ENCODE results near the gene PCNX1.
"Not testable (repeated sequence)": the region's sequence is repeated elsewhere in the genome, so short reads cannot be mapped to it uniquely, and the experiment has no call there.

PCNX1 gene

GRCh38 chr14:71022012-71022869 lies 115.0 kb downstream of the PCNX1 start:
- no peak for DNase-seq

- peak in 1 of 5 donors; percentile 46 for DNase-seq
Observed at GRCh38 chr14:71022939-71023338, 115.7 kb downstream of the PCNX1 start.

- DNase-seq, result no peak
Observed at GRCh38 chr14:71029236-71029781, 122.0 kb downstream of the PCNX1 start.

DNA sequence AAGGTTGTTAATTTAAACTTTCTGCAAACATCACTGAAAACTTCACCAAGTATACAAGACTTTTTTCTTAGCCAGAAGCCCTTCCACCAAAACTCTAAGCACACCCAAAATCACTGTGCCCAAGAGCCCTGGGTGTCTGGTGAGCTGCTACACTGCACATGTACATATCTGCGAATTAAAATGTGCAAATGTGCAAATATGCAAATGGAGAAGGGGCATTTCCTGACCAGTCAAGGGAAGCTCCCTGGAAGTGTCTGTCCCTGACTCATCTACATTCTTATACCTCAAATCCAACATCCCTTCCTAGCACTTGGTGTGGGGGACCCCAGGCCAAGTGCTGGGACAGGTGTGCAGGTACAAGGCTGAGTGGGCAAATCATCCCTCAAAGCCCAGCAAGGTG lies 123.7 kb downstream of the PCNX1 start:
- no peak for DNase-seq

- no peak for DNase-seq
Observed at GRCh38 chr14:71036433-71036832, 129.2 kb downstream of the PCNX1 start.

- DNase-seq, result no peak
Observed at GRCh38 chr14:71048393-71048792, 141.1 kb downstream of the PCNX1 start.

DNA sequence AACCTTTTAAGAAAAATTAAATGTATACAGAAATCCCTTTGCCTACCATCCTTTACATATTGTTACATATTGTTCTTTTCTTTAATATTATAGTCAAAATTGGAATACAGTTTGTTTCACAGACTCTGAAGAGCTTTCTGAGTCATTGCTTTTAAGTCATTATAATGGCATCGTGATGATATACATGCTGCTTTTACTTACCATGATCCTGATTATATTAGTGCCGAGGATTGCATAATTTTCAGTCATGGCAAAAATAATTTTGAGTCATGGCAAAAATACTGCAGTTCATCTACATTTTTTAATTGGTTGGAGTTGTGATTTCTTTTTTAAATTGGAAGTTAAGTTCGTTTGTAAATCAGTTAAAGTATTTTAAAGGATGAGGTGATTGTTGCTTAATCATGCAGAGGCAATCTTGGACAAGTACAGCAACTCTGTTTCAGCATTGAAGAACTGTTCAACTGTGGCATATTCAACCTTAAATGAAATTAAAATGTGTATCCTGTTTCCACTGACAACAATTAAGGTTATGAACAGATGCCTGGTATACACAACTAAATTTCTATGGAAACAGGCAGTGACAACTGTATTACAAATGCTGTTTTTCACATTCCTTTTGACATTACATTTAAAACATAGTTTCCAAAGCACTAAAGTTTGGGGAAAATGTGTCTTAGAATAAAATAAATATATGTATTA lies 142.3 kb downstream of the PCNX1 start:
- no peak for DNase-seq

- no peak for DNase-seq
Observed at GRCh38 chr14:71050227-71050823, 143.1 kb downstream of the PCNX1 start.

DNA sequence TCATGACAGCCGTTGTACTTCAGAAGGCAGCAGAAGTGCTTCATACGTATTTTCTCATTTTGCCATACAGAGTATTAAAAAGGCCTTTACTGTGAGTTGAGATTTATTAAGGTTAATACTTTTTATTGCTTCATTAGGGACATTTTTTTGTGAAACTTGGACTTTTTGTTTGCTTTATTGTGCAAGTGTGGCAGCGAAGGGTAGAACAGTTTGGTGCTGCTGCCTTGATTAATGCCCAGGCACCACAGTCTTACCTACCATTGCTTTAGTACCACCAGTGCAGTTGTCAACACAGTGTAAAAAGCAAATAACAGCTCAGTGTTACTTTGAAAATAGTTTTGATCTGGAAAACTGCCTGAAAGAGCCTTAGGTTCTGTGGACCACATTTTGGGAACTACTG lies 147.4 kb downstream of the PCNX1 start:
- no peak for DNase-seq

DNA sequence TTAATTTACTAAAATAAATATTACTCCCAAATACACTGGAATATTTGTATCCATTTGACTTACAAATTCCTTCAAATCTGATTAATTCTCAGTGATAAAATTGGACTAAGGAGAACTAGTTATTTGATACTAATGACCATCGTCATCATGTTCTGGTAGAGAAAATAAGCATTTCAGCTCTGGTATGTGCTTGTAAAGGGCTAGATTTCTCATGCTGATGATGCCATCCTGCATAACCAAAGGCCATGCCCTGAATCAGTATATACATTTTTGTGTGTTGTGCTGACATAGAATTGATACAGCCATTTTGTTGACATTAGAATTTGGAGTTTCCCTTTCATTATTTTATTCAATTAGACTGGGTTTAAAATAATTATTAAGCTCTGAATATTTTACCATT lies 148.9 kb downstream of the PCNX1 start:
- no peak for DNase-seq

DNA sequence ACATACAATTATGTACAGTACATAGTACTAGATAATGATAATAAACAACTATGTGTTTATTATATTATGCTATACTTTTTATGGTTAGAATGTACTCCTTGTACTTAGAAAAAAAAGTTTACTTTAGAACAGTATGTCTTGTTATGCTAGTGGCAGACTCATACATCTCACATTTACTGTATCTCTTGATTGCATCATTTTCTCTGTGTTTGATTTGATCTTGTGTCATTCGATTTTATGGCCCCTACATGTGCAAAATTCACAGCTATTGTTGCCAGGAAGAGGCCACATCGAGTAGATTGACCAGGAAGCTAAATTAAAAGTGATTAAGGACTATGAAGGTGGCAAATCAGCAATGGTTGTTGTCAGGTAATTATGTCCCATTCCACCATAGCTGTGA lies 153.0 kb downstream of the PCNX1 start:
- DNase-seq, result no peak

GRCh38 chr14:71060825-71061455 lies 153.7 kb downstream of the PCNX1 start:
- no peak for DNase-seq

DNA sequence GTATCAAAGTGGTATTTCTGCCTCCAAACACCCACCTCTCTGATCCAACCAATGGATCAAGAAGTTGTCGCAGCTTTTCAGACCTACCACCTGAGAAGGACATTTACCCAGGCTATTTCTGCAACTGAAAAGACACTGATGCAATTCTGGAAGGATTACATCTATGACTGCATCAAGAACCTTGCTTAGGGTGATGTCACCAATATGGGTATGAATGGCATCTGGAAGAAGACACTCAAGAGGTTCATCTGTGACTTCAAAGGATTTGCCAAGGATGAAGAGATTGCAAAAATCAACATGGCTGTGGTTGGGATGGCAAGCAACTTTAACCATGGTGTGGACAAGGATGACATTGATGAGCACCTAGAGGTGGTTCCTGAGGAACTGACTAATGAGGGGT lies 154.2 kb downstream of the PCNX1 start:
- DNase-seq, result peak in 1 of 5 donors; percentile 10

GRCh38 chr14:71062581-71063303 lies 155.5 kb downstream of the PCNX1 start:
- DNase-seq, result no peak

- no peak for DNase-seq
Observed at GRCh38 chr14:71063351-71063750, 156.1 kb downstream of the PCNX1 start.

DNA sequence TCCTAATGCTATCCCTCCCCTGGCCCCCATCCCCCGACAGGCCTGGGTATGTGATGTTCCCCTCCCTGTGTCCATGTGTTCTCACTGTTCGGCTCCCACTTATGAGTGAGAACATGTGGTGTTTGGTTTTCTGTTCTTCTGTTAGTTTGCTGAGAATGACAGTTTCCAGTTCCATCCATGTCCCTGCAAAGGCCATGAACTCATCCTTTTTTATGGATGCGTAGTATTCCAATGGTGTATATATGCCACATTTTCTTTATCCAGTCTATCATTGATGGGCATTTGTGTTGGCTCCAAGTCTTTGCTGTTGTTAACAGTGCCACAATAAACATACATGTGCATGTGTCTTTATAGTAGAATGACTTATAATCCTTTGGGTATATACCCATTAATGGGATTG lies 157.5 kb downstream of the PCNX1 start:
- DNase-seq, result not testable (repeated sequence)

GRCh38 chr14:71070169-71070568 lies 162.9 kb downstream of the PCNX1 start:
- DNase-seq, result no peak

DNA sequence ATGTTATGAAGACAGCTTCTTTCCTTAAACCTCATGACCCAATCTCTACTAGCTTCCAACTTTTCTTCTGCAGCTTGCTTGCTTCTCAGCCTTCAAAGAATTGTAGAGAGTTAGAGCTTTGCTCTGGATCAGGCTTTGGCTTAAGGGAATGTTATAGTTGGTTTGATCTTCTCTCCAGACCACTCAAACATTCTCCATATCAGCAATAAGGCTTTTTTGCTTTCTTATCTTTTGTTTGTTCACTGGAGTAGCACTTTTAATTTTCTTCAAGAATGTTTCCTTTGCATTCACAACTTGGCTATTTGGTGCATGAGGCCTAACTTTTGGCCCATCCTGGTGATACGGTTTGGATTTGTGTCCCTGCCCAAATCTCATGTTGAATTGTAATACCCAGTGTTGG lies 163.8 kb downstream of the PCNX1 start:
- no peak for DNase-seq

- no peak for DNase-seq
Observed at GRCh38 chr14:71076462-71077092, 169.3 kb downstream of the PCNX1 start.

- DNase-seq, result no peak
Observed at GRCh38 chr14:71078500-71078899, 171.2 kb downstream of the PCNX1 start.

DNA sequence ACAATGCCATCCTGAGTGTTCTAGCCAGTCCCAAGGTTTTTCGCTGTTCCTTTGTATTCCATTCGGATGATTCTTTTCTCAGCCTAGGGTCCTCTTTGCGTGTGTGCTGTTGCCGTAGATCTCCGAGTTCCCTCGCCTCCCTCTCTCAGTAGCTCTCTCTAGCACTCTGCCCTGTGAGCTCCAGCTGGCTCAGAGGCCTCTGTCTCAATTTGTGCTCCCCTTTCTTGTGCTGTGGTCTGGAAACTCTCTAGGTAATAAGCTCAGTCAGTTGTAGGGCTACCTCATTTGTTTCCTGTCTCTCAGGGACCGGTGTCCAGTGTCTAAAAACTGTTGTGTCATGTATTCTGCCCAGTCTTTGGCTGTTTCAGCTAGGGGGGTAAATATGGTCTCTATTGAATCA lies 179.3 kb downstream of the PCNX1 start:
- DNase-seq, result no peak

- no peak for DNase-seq
Observed at GRCh38 chr14:71089971-71090370, 182.7 kb downstream of the PCNX1 start.
